CD14-positive monocyte (primary cell): ENCODE measurements around the gene CACNA1C. TPM values are rescaled to one million over a fixed set of nuclear protein-coding genes. Genes with fewer than 3 reads are reported as not detected.

ENCODE experiments used
- DNase-seq, 3 donors: peaks; one replicate each; pipeline ENCODE4 v3.0.0-alpha.2; 2011 to 2022
- H2AFZ ChIP-seq: 2 replicates; pipeline ENCODE4 v1.6.0; 2012; ENCODE audit warnings: mild to moderate bottlenecking, low read depth, low read length, inconsistent platforms; ENCODE audit not compliant: insufficient read depth, poor library complexity, severe bottlenecking
- H3K27ac ChIP-seq, 2 donors: 1 replicate in 1 of 2; 2 replicates in 1 of 2; pipeline ENCODE4 v1.5.1; 2012 to 2013; ENCODE audit warnings: low read length in 2 of 2, control low read depth in 1 of 2, inconsistent platforms in 1 of 2, low read depth in 1 of 2, mild to moderate bottlenecking in 1 of 2
- H3K27me3 ChIP-seq, 2 donors: one replicate each; pipeline versions ENCODE4 v1.6.0 to v1.6.1; 2011 to 2013; ENCODE audit warnings: low read length in 2 of 2; ENCODE audit not compliant: control insufficient read depth in 2 of 2, insufficient read depth in 2 of 2
- H3K36me3 ChIP-seq, 2 donors: replicated peaks in 1 of 2; 1 replicate in 1 of 2; 2 replicates in 1 of 2; pipeline versions ENCODE4 v1.5.1 to v1.6.1; 2012 to 2013; ENCODE audit warnings: low read length in 2 of 2, control low read depth in 1 of 2, inconsistent platforms in 1 of 2, mild to moderate bottlenecking in 1 of 2; ENCODE audit not compliant: insufficient read depth in 2 of 2, control insufficient read depth in 1 of 2
- H3K4me1 ChIP-seq, 2 donors: 1 replicate in 1 of 2; 2 replicates in 1 of 2; pipeline versions ENCODE4 v1.5.1 to v1.6.1; 2012 to 2013; ENCODE audit warnings: low read length in 2 of 2, control low read depth in 1 of 2, inconsistent platforms in 1 of 2, mild to moderate bottlenecking in 1 of 2, moderate library complexity in 1 of 2; ENCODE audit not compliant: insufficient read depth in 2 of 2, control insufficient read depth in 1 of 2
- H3K4me2 ChIP-seq: replicated peaks from 2 replicates; pipeline ENCODE3; 2012; ENCODE audit warnings: low read length, moderate library complexity, mild to moderate bottlenecking; ENCODE audit not compliant: poor library complexity, severe bottlenecking; ENCODE audit errors: extremely low read depth
- H3K4me3 ChIP-seq, 3 experiments: fragments of 200-600 bp in 1 of 3; sonication (generic) in 1 of 3; replicated peaks in 1 of 3; 1 replicate in 2 of 3; 2 replicates in 1 of 3; pipeline ENCODE4 v1.5.1; 2011 to 2013; ENCODE audit warnings: low read length in 3 of 3, mild to moderate bottlenecking in 3 of 3, control low read depth in 2 of 3, low read depth in 2 of 3, inconsistent platforms in 1 of 3, moderate library complexity in 1 of 3
- H3K79me2 ChIP-seq: 2 replicates; pipeline ENCODE4 v1.6.0; 2012; ENCODE audit warnings: mild to moderate bottlenecking, control low read depth, inconsistent platforms, low read length, moderate library complexity; ENCODE audit not compliant: insufficient read depth
- H3K9ac ChIP-seq: 2 replicates; pipeline ENCODE4 v1.6.0; 2017; ENCODE audit warnings: low read length, mild to moderate bottlenecking; ENCODE audit not compliant: insufficient read depth, poor library complexity, severe bottlenecking
- H3K9me3 ChIP-seq, 2 donors: replicated peaks in 1 of 2; 1 replicate in 1 of 2; 2 replicates in 1 of 2; pipeline versions ENCODE4 v1.5.1 to v1.6.1; 2012 to 2013; ENCODE audit warnings: low read length in 2 of 2, control low read depth in 1 of 2; ENCODE audit not compliant: control insufficient read depth in 1 of 2, insufficient read depth in 1 of 2
- H4K20me1 ChIP-seq: 2 replicates; pipeline ENCODE4 v1.6.0; 2012; ENCODE audit warnings: mild to moderate bottlenecking, low read length, control low read depth, moderate library complexity; ENCODE audit not compliant: insufficient read depth
- H3K27ac Mint-ChIP-seq, 7 donors: one replicate each; pipeline ENCODE4 v1.8.0; 2020; ENCODE audit warnings: mild to moderate bottlenecking in 7 of 7, mixed read lengths in 7 of 7, moderate library complexity in 6 of 7, inconsistent platforms in 2 of 7
- H3K27me3 Mint-ChIP-seq, 3 donors: one replicate each; pipeline ENCODE4 v1.8.0; 2021 to 2022; ENCODE audit warnings: low read depth in 3 of 3, mild to moderate bottlenecking in 3 of 3, mixed read lengths in 3 of 3, moderate library complexity in 3 of 3, inconsistent platforms in 1 of 3
- H3K36me3 Mint-ChIP-seq, 2 donors: one replicate each; pipeline ENCODE4 v1.8.0; 2020; ENCODE audit warnings: mixed read lengths in 2 of 2, inconsistent platforms in 1 of 2, mild to moderate bottlenecking in 1 of 2
- H3K4me1 Mint-ChIP-seq: one replicate; pipeline ENCODE4 v1.8.0; 2020; ENCODE audit warnings: mild to moderate bottlenecking, mixed read lengths
- H3K4me3 Mint-ChIP-seq, 2 donors: one replicate each; pipeline ENCODE4 v1.8.0; 2020; ENCODE audit warnings: mild to moderate bottlenecking in 2 of 2, mixed read lengths in 2 of 2, moderate library complexity in 1 of 2
- H3K9me3 Mint-ChIP-seq, 7 donors: one replicate each; pipeline ENCODE4 v1.8.0; 2020 to 2022; ENCODE audit warnings: mixed read lengths in 7 of 7, mild to moderate bottlenecking in 6 of 7, moderate library complexity in 6 of 7, inconsistent platforms in 2 of 7
- CTCF ChIP-seq: fragments of 200-600 bp; IDR thresholded peaks from one replicate; pipeline ENCODE4 v1.8.0; 2022; ENCODE audit warnings: antibody characterized with exemption, mild to moderate bottlenecking
- WGBS: methylation state at CpG from one replicate; pipeline ENCODE4 v1.1.5; 2013; ENCODE audit warnings: missing lambda C conversion rate; ENCODE audit not compliant: insufficient coverage; 5-methylcytosine and 5-hydroxymethylcytosine counted together
- intact Hi-C, 2 donors: fragments of 100-400 bp; cut with micrococcal nuclease; formaldehyde crosslinking; loops; one replicate each; pipeline versions ENCODE4 v1.15.0 to v1.15.1; 2023
- polyA plus RNA-seq, 3 donors: library from polyadenylated mRNA; depleted of rRNA in 1 of 3; unstranded in 2 of 3; stranded (reverse) in 1 of 3; fragments of 300-500 nt in 2 of 3; fragments of >200 nt in 1 of 3; fragmentation: Illumina TruSeq in 2 of 3; gene quantifications; 1 replicate in 2 of 3; 2 replicates in 1 of 3; pipeline ENCODE4 v1.2.3, GENCODE V29; 2012 to 2021

Gene CACNA1C
- polyA plus RNA-seq, 3 donors: not detected

GRCh38 chr12:2166696-2167095, 113.9 kb downstream of the CACNA1C start:
- H3K4me3 Mint-ChIP-seq: no peak overlapping the region
- Histone ChIP-seq H2AFZ (no peak overlapping the region), H3K79me2 (no peaks in the 10 kb centered on the region), H3K4me1 (no peaks in the 10 kb centered on the region), H3K9ac (no peak overlapping the region), H3K9me3 (peaks cover 4 to 16% of the 10 kb centered on the region in 2 donors), H3K4me3 (no peak overlapping the region), H3K27ac (no peak overlapping the region), H3K36me3 (no peaks in the 10 kb centered on the region), H3K27me3 (no peaks in the 10 kb centered on the region), H4K20me1 (no peaks in the 10 kb centered on the region), H3K4me2 (no peak overlapping the region)
- H3K27ac Mint-ChIP-seq: no peak overlapping the region
- H3K4me1 Mint-ChIP-seq: no peaks in the 10 kb centered on the region
- H3K36me3 Mint-ChIP-seq: no peaks in the 10 kb centered on the region
- TF ChIP-seq CTCF: no peak
- peaks cover 5 to 7% (median 7%) of the 10 kb centered on the region in 3 donors for H3K27me3 Mint-ChIP-seq
- peaks cover 3 to 19% (median 12%) of the 10 kb centered on the region in 7 donors for H3K9me3 Mint-ChIP-seq
- intact Hi-C loops: no loop called here
- WGBS: no CpG with 5 or more reads among the region's 5 CpGs
- no peak for DNase-seq

- no peaks in the 10 kb centered on the region for H3K4me1 ChIP-seq
- peaks cover 3 to 19% (median 12%) of the 10 kb centered on the region in 7 donors for H3K9me3 Mint-ChIP-seq
- H3K4me3 Mint-ChIP-seq: no peak overlapping the region
- no peaks in the 10 kb centered on the region for H3K36me3 ChIP-seq
- H3K9ac ChIP-seq: no peak overlapping the region
- no peaks in the 10 kb centered on the region for H3K4me1 Mint-ChIP-seq
- H3K79me2 ChIP-seq: no peaks in the 10 kb centered on the region
- H3K4me3 ChIP-seq: no peak overlapping the region
- peaks cover 4 to 16% of the 10 kb centered on the region in 2 donors for H3K9me3 ChIP-seq
- no peaks in the 10 kb centered on the region for H3K27me3 ChIP-seq
- H3K27ac Mint-ChIP-seq: no peak overlapping the region
- H3K4me2 ChIP-seq: no peak overlapping the region
- peaks cover 3 to 7% (median 7%) of the 10 kb centered on the region in 3 donors for H3K27me3 Mint-ChIP-seq
- no peaks in the 10 kb centered on the region for H4K20me1 ChIP-seq
- intact Hi-C loops: no loop called here
- TF ChIP-seq CTCF: no peak
- no peak overlapping the region for H2AFZ ChIP-seq
- no peak overlapping the region for H3K27ac ChIP-seq
- DNase-seq: no peak
- no peaks in the 10 kb centered on the region for H3K36me3 Mint-ChIP-seq
Observed at GRCh38 chr12:2167231-2167630, 114.4 kb downstream of the CACNA1C start.
